Measurements from ENCODE around the gene LMCD1.

The LMCD1 gene

GRCh38 chr3:8619548-8619947 lies 117.9 kb downstream of the LMCD1 start:
- no peak for DNase-seq (ENCODE audit: low read depth in 2 of 2)

DNA sequence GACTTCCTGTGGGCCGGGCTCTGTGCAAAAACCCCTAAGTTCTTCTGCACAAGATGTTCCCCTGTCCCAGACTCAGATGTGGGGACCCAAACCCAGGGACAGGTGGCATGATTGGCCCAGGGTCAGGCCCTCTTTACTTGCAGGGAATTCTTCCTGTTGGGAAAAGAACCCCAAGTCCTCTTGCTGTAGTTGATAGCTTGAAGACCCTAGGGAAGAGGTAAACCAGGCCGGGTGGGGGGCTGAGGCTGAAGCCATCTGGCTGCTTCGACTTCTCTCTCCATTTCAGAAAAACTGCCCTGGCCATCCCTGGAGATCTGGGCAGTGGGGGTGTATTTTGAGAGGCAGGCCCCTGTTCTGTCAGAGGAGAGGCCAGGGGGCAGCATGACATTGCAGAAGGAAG lies 119.5 kb downstream of the LMCD1 start:
- no peak for DNase-seq (ENCODE audit: low read depth in 2 of 2)

DNA sequence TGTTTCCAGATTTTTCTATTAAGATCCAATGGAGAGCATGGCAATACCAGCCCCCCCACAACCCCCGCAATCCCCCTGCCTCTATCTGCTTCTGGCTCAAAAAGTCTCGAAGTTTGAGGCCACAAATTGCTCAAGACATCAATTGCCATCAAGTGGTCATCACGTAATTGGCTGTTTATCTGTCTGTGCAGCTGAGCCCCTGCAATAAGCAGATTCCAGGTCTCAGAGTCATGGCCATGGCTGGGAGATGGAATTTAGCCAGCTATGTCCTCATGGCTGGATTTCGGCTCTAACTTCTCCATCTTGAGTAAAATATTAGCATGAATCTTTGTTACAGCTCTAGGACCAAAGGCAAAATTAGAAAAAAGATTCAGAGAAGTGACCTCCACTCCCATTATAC lies 120.2 kb downstream of the LMCD1 start:
- no peak for DNase-seq (ENCODE audit: low read depth in 2 of 2)

- DNase-seq (ENCODE audit: low read depth in 2 of 2) = peak in 1 of 2 experiments; percentile 31
These were observed 121.5 kb downstream of the LMCD1 start for GRCh38 chr3:8622873-8623691.

- no peak for DNase-seq (ENCODE audit: low read depth in 2 of 2)
These were observed 122.1 kb downstream of the LMCD1 start for GRCh38 chr3:8623741-8624140.
